WTC11 (cell line): ENCODE data around the gene SEMA6D. TPM values are rescaled to one million over a fixed set of nuclear protein-coding genes. Genes with fewer than 3 reads are reported as not detected.

Experiments used
- ATAC-seq: fragments of 200-7000 bp; cut with Tn5 transposase; 2 replicates; pipeline ENCODE4 v1.10.0; 2021; ENCODE audit warnings: mild to moderate bottlenecking, moderate library complexity
- CTCF ChIA-PET: fragments of 300-600 bp; sonication (Branson Sonifier 250); formaldehyde crosslinking; loops from one replicate; lab custom pipeline; 2021; ENCODE audit warnings: antibody characterized with exemption; lab: Charles Lee
- POLR2A ChIA-PET: fragments of 350-600 bp; sonication (Branson Sonifier 250); formaldehyde crosslinking; loops from one replicate; lab custom pipeline; 2021; ENCODE audit warnings: antibody characterized with exemption; lab: Charles Lee
- DNase-seq: peaks from one replicate; pipeline ENCODE4 v3.0.0; 2021; ENCODE audit warnings: low spot score
- H3K27ac Mint-ChIP-seq: 2 replicates; pipeline ENCODE4 v1.8.0; 2021; ENCODE audit warnings: mixed read lengths
- H3K27me3 Mint-ChIP-seq: 2 replicates; pipeline ENCODE4 v1.8.0; 2021; ENCODE audit warnings: low read depth, mild to moderate bottlenecking, moderate library complexity, mixed read lengths
- H3K36me3 Mint-ChIP-seq: 2 replicates; pipeline ENCODE4 v1.8.0; 2021; ENCODE audit warnings: mixed read lengths
- H3K4me1 Mint-ChIP-seq: 2 replicates; pipeline ENCODE4 v1.8.0; 2022; ENCODE audit warnings: mixed read lengths
- H3K4me3 Mint-ChIP-seq: 2 replicates; pipeline ENCODE4 v1.8.0; 2021; ENCODE audit warnings: mild to moderate bottlenecking, moderate library complexity, mixed read lengths
- H3K9me3 Mint-ChIP-seq: 2 replicates; pipeline ENCODE4 v1.8.0; 2021; ENCODE audit warnings: mixed read lengths
- CREM ChIP-seq: sonication (generic); formaldehyde crosslinking; IDR thresholded peaks from 2 replicates; pipeline ENCODE4 v1.8.1; 2022; ENCODE audit warnings: mild to moderate bottlenecking, missing genetic modification reagents, moderate library complexity
- HMGA2 ChIP-seq: fragments of 250-450 bp; sonication (Bioruptor Pico); IDR thresholded peaks from 2 replicates; pipeline ENCODE4 v1.4.0; 2021; ENCODE audit warnings: mild to moderate bottlenecking, moderate library complexity
- IRF2 ChIP-seq: sonication (generic); formaldehyde crosslinking; IDR thresholded peaks from 2 replicates; pipeline ENCODE4 v1.8.0; 2022; ENCODE audit warnings: low read depth, missing genetic modification reagents, borderline replicate concordance
- MXD4 ChIP-seq: fragments of 250-450 bp; sonication (Bioruptor Pico); IDR thresholded peaks from 2 replicates; pipeline ENCODE4 v1.8.0; 2021; ENCODE audit warnings: mild to moderate bottlenecking, moderate library complexity, borderline replicate concordance
- NFE2L1 ChIP-seq: sonication (generic); formaldehyde crosslinking; IDR thresholded peaks from 2 replicates; pipeline ENCODE4 v1.8.1; 2023; ENCODE audit warnings: missing genetic modification reagents
- NFYB ChIP-seq: sonication (generic); formaldehyde crosslinking; conservative IDR thresholded peaks from 2 replicates; pipeline ENCODE4 v1.8.0; 2022; ENCODE audit warnings: low read depth, missing genetic modification reagents
- NR3C1 ChIP-seq: sonication (generic); formaldehyde crosslinking; conservative IDR thresholded peaks from 2 replicates; pipeline ENCODE4 v1.8.1; 2023; ENCODE audit warnings: low read depth, mild to moderate bottlenecking, missing genetic modification reagents
- TEAD4 ChIP-seq: sonication (generic); formaldehyde crosslinking; IDR thresholded peaks from 2 replicates; pipeline ENCODE4 v1.8.0; 2022; ENCODE audit warnings: mild to moderate bottlenecking, missing genetic modification reagents
- ZBTB21 ChIP-seq: sonication (generic); formaldehyde crosslinking; IDR thresholded peaks from 2 replicates; pipeline ENCODE4 v1.8.1; 2023; ENCODE audit warnings: mild to moderate bottlenecking, missing genetic modification reagents, borderline replicate concordance
- ZNF219 ChIP-seq: sonication (generic); formaldehyde crosslinking; IDR thresholded peaks from 2 replicates; pipeline ENCODE4 v1.8.0; 2023; ENCODE audit warnings: missing genetic modification reagents, mild to moderate bottlenecking, borderline replicate concordance
- total RNA-seq: library from RNA; stranded (reverse); gene quantifications from 3 replicates; pipeline ENCODE4 v1.2.3, GENCODE V29; 2021
- TF ChIP-seq, protein P1 (sequence below): fragments of 250-450 bp; sonication (Bioruptor Pico); IDR thresholded peaks from 2 replicates; pipeline ENCODE4 v1.9.0; 2021; ENCODE audit warnings: moderate library complexity, mild to moderate bottlenecking, inconsistent platforms, borderline replicate concordance
- TF ChIP-seq, protein P2 (sequence below): sonication (generic); formaldehyde crosslinking; IDR thresholded peaks from 2 replicates; pipeline ENCODE4 v1.8.1; 2022; ENCODE audit warnings: missing genetic modification reagents, borderline replicate concordance
- TF ChIP-seq, protein P3 (sequence below): fragments of 200-600 bp; IDR thresholded peaks from 2 replicates; pipeline ENCODE4 v1.8.0; 2022; ENCODE audit warnings: antibody characterized with exemption
- TF ChIP-seq, protein P4 (sequence below): sonication (generic); formaldehyde crosslinking; IDR thresholded peaks from 2 replicates; pipeline ENCODE4 v1.8.1; 2022; ENCODE audit warnings: mild to moderate bottlenecking, moderate library complexity, missing genetic modification reagents
- TF ChIP-seq, protein P5 (sequence below): sonication (generic); formaldehyde crosslinking; IDR thresholded peaks from 2 replicates; pipeline ENCODE4 v1.8.0; 2023; ENCODE audit warnings: missing genetic modification reagents, mild to moderate bottlenecking, borderline replicate concordance
- TF ChIP-seq, protein P6 (sequence below): sonication (generic); formaldehyde crosslinking; conservative IDR thresholded peaks from 2 replicates; pipeline ENCODE4 v1.8.1; 2023; ENCODE audit warnings: mild to moderate bottlenecking, low read depth, missing genetic modification reagents, moderate library complexity
- TF ChIP-seq, protein P7 (sequence below): sonication (generic); formaldehyde crosslinking; IDR thresholded peaks from 2 replicates; pipeline ENCODE4 v1.8.0; 2022; ENCODE audit warnings: mild to moderate bottlenecking, missing genetic modification reagents
- TF ChIP-seq, protein P8 (sequence below): sonication (generic); formaldehyde crosslinking; IDR thresholded peaks from 2 replicates; pipeline ENCODE4 v1.8.0; 2023; ENCODE audit warnings: missing genetic modification reagents
- TF ChIP-seq, protein P9 (sequence below): sonication (generic); formaldehyde crosslinking; IDR thresholded peaks from 2 replicates; pipeline ENCODE4 v1.8.1; 2023; ENCODE audit warnings: mild to moderate bottlenecking, missing genetic modification reagents

Gene SEMA6D
- total RNA-seq, 1 experiment from 2014 or later = 2.6 TPM

DNA sequence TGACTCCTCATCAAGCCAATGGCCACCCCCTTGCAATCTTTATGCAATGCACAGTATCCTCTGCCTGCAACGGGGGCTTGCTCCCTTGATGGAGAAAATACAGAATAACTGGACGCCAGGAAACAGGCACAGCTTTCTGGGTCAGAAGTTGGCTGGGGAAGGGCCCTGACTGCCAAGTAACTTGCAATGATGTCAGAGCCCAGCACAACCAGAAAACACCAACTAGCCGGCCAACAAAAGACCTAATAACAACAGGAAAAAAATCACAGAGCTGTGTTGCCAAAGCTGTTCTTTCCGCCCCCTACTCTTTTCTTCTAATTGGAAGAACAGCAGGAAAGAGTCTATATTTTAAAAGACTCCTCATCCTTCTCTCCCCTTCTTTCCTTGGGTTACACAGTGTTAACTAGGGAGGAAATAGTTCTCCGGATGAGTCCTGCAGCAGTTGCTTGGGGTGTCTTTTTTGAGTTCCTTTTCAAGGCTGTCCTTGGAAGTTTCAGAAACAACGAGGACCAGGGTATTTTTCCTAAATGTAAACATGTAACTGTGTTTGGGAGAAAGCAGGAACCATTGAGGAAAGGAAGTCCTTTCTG lies 1.4 kb upstream of the SEMA6D start:
- Mint-ChIP-seq H3K27ac (no peak overlapping the region), H3K4me3 (peak overlapping the region; percentile 92), H3K27me3 (peaks cover 44% of the 10 kb centered on the region), H3K9me3 (no peaks in the 10 kb centered on the region), H3K4me1 (peaks cover 46% of the 10 kb centered on the region), H3K36me3 (no peaks in the 10 kb centered on the region)
- DNase-seq (no peak), ATAC-seq (no peak)
- POLR2A ChIA-PET = interaction anchor here (1.8 kb wide), 1 partner anchor 272 kb away, joined by 4 read pairs; no protein-coding TSS in a partner anchor
- CTCF ChIA-PET = interaction anchor here (1.1 to 3.9 kb wide), 5 partner anchors 244 to 520 kb away, joined by 5 to 26 read pairs (median 13); no protein-coding TSS in a partner anchor
- TF ChIP-seq, protein P1, sequence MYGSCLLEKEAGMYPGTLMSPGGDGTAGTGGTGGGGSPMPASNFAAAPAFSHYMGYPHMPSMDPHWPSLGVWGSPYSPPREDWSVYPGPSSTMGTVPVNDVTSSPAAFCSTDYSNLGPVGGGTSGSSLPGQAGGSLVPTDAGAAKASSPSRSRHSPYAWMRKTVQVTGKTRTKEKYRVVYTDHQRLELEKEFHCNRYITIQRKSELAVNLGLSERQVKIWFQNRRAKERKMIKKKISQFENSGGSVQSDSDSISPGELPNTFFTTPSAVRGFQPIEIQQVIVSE (CRISPR knock-in tag) = no peak
- TF ChIP-seq, protein P2, sequence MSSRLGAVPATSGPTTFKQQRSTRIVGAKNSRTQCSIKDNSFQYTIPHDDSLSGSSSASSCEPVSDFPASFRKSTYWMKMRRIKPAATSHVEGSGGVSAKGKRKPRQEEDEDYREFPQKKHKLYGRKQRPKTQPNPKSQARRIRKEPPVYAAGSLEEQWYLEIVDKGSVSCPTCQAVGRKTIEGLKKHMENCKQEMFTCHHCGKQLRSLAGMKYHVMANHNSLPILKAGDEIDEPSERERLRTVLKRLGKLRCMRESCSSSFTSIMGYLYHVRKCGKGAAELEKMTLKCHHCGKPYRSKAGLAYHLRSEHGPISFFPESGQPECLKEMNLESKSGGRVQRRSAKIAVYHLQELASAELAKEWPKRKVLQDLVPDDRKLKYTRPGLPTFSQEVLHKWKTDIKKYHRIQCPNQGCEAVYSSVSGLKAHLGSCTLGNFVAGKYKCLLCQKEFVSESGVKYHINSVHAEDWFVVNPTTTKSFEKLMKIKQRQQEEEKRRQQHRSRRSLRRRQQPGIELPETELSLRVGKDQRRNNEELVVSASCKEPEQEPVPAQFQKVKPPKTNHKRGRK (CRISPR knock-in tag) = no peak
- TF ChIP-seq ZNF219 (CRISPR knock-in tag) = no peak
- no peak for TF ChIP-seq NFE2L1
- TF ChIP-seq, protein P3, sequence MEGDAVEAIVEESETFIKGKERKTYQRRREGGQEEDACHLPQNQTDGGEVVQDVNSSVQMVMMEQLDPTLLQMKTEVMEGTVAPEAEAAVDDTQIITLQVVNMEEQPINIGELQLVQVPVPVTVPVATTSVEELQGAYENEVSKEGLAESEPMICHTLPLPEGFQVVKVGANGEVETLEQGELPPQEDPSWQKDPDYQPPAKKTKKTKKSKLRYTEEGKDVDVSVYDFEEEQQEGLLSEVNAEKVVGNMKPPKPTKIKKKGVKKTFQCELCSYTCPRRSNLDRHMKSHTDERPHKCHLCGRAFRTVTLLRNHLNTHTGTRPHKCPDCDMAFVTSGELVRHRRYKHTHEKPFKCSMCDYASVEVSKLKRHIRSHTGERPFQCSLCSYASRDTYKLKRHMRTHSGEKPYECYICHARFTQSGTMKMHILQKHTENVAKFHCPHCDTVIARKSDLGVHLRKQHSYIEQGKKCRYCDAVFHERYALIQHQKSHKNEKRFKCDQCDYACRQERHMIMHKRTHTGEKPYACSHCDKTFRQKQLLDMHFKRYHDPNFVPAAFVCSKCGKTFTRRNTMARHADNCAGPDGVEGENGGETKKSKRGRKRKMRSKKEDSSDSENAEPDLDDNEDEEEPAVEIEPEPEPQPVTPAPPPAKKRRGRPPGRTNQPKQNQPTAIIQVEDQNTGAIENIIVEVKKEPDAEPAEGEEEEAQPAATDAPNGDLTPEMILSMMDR = no peak
- TF ChIP-seq NR3C1 (CRISPR knock-in tag) = no peak
- TF ChIP-seq TEAD4 (CRISPR knock-in tag) = no peak
- TF ChIP-seq, protein P4, sequence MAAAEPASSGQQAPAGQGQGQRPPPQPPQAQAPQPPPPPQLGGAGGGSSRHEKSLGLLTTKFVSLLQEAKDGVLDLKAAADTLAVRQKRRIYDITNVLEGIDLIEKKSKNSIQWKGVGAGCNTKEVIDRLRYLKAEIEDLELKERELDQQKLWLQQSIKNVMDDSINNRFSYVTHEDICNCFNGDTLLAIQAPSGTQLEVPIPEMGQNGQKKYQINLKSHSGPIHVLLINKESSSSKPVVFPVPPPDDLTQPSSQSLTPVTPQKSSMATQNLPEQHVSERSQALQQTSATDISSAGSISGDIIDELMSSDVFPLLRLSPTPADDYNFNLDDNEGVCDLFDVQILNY (CRISPR knock-in tag) = no peak
- no peak for TF ChIP-seq HMGA2 (CRISPR knock-in tag)
- no peak for TF ChIP-seq NFYB
- TF ChIP-seq, protein P5, sequence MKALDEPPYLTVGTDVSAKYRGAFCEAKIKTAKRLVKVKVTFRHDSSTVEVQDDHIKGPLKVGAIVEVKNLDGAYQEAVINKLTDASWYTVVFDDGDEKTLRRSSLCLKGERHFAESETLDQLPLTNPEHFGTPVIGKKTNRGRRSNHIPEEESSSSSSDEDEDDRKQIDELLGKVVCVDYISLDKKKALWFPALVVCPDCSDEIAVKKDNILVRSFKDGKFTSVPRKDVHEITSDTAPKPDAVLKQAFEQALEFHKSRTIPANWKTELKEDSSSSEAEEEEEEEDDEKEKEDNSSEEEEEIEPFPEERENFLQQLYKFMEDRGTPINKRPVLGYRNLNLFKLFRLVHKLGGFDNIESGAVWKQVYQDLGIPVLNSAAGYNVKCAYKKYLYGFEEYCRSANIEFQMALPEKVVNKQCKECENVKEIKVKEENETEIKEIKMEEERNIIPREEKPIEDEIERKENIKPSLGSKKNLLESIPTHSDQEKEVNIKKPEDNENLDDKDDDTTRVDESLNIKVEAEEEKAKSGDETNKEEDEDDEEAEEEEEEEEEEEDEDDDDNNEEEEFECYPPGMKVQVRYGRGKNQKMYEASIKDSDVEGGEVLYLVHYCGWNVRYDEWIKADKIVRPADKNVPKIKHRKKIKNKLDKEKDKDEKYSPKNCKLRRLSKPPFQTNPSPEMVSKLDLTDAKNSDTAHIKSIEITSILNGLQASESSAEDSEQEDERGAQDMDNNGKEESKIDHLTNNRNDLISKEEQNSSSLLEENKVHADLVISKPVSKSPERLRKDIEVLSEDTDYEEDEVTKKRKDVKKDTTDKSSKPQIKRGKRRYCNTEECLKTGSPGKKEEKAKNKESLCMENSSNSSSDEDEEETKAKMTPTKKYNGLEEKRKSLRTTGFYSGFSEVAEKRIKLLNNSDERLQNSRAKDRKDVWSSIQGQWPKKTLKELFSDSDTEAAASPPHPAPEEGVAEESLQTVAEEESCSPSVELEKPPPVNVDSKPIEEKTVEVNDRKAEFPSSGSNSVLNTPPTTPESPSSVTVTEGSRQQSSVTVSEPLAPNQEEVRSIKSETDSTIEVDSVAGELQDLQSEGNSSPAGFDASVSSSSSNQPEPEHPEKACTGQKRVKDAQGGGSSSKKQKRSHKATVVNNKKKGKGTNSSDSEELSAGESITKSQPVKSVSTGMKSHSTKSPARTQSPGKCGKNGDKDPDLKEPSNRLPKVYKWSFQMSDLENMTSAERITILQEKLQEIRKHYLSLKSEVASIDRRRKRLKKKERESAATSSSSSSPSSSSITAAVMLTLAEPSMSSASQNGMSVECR = no peak
- TF ChIP-seq, protein P6, sequence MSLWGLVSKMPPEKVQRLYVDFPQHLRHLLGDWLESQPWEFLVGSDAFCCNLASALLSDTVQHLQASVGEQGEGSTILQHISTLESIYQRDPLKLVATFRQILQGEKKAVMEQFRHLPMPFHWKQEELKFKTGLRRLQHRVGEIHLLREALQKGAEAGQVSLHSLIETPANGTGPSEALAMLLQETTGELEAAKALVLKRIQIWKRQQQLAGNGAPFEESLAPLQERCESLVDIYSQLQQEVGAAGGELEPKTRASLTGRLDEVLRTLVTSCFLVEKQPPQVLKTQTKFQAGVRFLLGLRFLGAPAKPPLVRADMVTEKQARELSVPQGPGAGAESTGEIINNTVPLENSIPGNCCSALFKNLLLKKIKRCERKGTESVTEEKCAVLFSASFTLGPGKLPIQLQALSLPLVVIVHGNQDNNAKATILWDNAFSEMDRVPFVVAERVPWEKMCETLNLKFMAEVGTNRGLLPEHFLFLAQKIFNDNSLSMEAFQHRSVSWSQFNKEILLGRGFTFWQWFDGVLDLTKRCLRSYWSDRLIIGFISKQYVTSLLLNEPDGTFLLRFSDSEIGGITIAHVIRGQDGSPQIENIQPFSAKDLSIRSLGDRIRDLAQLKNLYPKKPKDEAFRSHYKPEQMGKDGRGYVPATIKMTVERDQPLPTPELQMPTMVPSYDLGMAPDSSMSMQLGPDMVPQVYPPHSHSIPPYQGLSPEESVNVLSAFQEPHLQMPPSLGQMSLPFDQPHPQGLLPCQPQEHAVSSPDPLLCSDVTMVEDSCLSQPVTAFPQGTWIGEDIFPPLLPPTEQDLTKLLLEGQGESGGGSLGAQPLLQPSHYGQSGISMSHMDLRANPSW (CRISPR knock-in tag) = no peak
- no peak for TF ChIP-seq CREM (CRISPR knock-in tag)
- TF ChIP-seq MXD4 (CRISPR knock-in tag) = no peak
- no peak for TF ChIP-seq IRF2 (CRISPR knock-in tag)
- TF ChIP-seq, protein P7, sequence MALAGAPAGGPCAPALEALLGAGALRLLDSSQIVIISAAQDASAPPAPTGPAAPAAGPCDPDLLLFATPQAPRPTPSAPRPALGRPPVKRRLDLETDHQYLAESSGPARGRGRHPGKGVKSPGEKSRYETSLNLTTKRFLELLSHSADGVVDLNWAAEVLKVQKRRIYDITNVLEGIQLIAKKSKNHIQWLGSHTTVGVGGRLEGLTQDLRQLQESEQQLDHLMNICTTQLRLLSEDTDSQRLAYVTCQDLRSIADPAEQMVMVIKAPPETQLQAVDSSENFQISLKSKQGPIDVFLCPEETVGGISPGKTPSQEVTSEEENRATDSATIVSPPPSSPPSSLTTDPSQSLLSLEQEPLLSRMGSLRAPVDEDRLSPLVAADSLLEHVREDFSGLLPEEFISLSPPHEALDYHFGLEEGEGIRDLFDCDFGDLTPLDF = no peak
- TF ChIP-seq, protein P8, sequence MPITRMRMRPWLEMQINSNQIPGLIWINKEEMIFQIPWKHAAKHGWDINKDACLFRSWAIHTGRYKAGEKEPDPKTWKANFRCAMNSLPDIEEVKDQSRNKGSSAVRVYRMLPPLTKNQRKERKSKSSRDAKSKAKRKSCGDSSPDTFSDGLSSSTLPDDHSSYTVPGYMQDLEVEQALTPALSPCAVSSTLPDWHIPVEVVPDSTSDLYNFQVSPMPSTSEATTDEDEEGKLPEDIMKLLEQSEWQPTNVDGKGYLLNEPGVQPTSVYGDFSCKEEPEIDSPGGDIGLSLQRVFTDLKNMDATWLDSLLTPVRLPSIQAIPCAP = no peak
- no peak for TF ChIP-seq ZBTB21
- TF ChIP-seq, protein P9, sequence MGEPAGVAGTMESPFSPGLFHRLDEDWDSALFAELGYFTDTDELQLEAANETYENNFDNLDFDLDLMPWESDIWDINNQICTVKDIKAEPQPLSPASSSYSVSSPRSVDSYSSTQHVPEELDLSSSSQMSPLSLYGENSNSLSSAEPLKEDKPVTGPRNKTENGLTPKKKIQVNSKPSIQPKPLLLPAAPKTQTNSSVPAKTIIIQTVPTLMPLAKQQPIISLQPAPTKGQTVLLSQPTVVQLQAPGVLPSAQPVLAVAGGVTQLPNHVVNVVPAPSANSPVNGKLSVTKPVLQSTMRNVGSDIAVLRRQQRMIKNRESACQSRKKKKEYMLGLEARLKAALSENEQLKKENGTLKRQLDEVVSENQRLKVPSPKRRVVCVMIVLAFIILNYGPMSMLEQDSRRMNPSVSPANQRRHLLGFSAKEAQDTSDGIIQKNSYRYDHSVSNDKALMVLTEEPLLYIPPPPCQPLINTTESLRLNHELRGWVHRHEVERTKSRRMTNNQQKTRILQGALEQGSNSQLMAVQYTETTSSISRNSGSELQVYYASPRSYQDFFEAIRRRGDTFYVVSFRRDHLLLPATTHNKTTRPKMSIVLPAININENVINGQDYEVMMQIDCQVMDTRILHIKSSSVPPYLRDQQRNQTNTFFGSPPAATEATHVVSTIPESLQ (CRISPR knock-in tag) = no peak
